NCI-H1105 treated with DMSO at 0.1 percent for 48 hours (cell line): ENCODE measurements around the gene ASXL3.

Source experiments
- DNase-seq: peaks from one replicate; lab custom pipeline; 2025; lab: John Stamatoyannopoulos, UW

Gene ASXL3

DNA sequence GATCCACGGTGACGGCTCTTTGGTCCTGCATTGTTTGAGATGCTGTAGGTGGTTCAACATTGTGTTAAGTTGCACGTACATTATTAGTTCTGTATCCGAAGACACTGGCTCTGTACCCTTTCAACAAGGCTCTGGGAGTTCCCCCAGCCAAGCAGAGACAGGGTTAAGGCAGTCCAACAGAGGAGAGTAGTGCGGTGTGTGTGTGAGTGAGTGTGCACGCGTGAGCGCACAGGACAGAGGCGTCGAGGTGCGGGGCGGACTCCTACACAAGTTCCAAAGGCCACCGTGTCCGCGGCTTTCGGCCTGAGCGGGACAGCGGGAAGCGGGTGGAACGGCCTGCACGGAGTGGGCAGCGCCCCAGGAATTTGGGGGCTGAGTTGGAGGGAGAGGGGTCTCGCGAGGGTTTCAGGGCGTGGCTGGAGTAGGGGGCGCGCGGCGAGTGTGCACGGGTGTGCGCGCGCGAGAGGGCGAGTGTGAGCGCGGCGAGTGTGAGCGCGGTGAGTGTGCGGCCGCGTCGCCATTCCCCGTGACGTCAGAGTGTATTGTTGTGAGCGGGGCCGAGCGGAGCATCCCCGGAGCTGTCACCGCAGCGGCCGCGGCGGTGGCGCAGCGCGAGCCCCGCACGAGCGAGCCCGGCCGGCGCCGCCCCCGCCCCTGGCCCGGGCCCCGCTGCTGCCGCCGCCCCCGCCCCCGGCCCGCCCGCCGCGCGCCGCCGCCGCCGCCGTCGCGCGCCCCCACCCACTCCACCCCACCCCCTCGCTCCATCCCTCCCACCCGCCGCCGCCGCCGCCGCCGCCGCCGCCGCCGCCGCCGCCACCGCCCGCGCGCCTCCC is at the start of gene ASXL3:
TSS of gene ASXL3 (plus strand) at position 535 of the 833 bp plus-strand sequence. CDS start 413 bp downstream, outside the sequence.
- DNase-seq: peak; percentile 43

GRCh38 chr18:33532978-33533377 is 45.0 kb upstream of the ASXL3 start:
- DNase-seq: no peak

GRCh38 chr18:33536904-33537303 is 41.1 kb upstream of the ASXL3 start:
- peak; percentile 82 for DNase-seq

DNA sequence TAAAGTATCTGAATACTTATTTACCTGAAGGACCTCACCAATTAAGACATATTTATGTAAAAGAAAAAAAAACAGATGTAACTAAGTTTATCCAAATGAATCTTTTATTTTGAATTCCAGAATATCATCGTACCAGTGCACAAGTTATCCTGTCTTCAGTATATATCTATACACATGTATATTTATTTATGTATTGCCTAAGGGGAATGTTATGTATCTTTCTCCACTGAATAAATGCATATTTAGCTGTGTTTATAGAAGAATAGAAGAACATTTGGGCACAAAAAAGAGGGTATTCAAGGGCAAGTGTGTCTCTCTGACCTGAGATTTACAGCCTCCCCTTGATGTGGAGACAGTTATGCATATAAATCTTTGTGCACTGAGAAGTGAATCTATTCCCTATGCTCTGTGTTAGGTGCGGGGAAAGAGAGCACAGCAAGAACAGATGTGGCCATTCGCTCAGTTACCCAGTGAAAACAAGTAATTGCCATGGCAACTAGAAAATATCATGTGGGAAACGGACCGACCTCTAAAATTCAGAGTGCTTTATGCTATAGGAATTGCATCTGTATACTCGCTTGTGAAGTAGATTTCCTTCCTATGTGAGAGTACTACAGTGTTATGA is 39.5 kb upstream of the ASXL3 start:
- DNase-seq: no peak

- no peak for DNase-seq
Observed at GRCh38 chr18:33540392-33540791, 37.6 kb upstream of the ASXL3 start.

DNA sequence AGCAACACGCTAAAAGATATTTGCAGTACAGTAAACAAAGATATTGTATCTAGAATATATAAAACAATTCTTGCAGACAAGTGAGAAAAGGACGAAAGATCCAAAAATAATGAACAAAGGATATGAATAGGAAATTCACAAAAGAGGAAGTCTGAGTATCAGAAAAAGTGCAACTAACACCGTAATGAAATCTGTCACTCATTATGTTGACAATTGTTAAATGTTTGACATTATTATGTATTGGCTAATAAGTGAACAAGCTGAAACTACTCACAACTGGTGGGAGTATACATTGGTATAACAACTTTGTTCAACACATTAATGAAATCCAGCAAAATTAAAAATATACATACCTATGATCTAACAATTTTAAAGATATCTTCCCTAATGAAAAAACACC is 36.7 kb upstream of the ASXL3 start:
- no peak for DNase-seq

DNA sequence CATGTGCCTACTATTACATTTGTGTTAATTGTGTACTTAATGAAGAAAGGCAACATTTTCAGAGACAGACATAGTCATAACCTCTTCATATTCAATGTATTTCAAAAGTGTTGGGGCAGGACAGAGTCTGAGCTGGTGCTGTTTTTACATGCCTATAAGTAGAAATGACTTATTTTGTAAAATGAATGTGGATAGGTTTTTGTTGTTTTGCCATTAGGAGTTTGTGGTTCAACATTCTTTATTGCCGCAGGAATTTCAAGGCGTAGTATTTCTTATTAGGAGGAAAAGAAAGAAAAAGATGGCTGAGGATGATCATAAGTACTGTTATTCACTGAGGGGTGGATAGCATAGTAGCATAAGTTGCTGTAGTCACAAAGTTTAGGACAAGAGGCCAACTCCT is 21.2 kb upstream of the ASXL3 start:
- no peak for DNase-seq

- no peak for DNase-seq
Observed at GRCh38 chr18:33557706-33558105, 20.3 kb upstream of the ASXL3 start.

GRCh38 chr18:33558529-33558928 is 19.5 kb upstream of the ASXL3 start:
- no peak for DNase-seq

GRCh38 chr18:33560686-33561370 is 17.2 kb upstream of the ASXL3 start:
- DNase-seq: peak; percentile 26

DNA sequence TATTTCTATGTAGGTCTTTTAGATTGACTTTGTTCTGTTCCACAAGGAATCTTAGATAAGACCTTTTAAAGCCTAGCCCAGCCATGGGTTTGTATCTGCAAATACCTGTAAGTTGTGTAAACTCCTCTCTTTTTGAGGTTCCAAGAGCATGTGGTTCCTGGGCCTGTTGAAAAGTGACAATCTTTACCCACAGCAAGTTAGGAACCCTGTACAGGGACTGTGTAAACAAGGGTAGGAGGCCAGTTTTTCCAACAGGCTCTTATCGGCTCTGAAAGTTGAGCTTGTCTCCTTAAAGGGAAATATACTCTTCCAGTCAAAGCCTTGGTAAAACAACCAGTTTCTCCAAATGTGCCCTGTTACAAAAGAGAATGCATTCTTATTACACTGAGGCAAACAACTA is 15.3 kb upstream of the ASXL3 start:
- no peak for DNase-seq

GRCh38 chr18:33567705-33568104 is 10.3 kb upstream of the ASXL3 start:
- DNase-seq: no peak

- DNase-seq: no peak
Observed at GRCh38 chr18:33571998-33572787, 5.8 kb upstream of the ASXL3 start.

DNA sequence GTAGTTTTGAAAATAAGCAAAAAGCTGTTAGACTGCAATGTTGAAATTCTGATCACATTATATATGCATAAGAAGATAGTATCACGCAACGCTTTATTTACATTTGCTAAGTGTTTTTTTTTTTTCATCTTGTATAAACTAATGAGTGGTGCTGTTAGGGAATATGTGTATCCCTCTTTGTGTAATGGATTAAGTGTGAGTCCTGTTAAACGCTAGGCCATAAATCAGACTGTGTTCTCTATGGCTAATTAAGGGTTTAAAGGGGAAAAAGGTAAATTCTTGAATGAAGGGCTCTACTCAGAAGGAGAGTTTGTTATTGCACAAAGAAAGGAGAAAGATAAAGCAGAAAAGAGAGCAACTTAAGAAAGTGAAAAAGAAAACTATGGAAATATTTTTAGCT is 4.8 kb upstream of the ASXL3 start:
- DNase-seq: peak; percentile 70

DNA sequence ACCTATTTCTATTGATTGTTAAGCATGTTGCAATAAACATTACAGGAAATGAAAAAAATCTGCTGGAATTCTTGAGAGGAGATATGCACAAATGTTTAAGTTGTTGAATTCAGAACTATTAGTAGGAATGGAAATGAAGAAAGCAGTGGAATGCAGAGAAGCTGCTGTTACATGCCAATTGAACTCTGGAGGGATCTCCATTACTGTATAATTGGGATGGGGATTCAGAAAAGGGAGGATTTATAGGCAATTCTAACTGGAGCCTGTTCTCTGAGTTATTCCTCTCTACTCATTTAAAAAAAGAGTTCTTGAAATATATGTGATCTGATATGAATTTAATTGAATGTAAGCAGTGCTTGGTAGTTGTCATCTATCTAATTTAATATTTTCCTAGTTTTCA is 2.6 kb upstream of the ASXL3 start:
- DNase-seq: no peak

DNA sequence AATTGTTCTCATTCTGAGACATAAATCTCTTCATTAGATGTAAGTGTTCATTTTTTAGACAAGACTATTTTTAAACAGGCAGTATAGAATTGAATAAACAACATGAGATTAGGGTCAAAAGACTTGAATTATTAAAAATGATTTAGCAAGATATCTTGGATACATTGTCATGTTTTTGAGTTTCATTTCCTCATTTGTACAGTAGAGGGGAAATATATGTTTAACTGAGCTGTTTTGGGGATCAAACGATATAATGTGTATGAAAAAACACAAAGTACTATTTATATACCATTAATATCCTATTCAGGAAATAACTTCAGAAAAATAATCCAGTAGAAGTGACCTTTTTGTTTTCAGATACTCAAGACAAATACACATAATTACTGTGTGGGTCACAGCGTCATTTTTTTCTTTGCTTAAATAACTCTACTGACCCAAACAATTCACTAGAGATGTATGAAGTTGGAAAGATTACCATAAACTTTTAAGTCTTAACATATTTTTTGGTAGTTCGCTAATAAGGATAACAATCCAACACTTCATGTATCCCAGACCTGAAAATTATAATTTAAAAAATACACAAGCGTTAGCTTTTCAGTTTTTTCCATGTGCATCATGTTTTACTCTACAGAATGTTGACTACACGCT is 896 bp upstream of the ASXL3 start:
- DNase-seq: no peak

- DNase-seq: peak; percentile 15
Observed at GRCh38 chr18:33578518-33579348, 714 bp downstream of the ASXL3 start.

DNA sequence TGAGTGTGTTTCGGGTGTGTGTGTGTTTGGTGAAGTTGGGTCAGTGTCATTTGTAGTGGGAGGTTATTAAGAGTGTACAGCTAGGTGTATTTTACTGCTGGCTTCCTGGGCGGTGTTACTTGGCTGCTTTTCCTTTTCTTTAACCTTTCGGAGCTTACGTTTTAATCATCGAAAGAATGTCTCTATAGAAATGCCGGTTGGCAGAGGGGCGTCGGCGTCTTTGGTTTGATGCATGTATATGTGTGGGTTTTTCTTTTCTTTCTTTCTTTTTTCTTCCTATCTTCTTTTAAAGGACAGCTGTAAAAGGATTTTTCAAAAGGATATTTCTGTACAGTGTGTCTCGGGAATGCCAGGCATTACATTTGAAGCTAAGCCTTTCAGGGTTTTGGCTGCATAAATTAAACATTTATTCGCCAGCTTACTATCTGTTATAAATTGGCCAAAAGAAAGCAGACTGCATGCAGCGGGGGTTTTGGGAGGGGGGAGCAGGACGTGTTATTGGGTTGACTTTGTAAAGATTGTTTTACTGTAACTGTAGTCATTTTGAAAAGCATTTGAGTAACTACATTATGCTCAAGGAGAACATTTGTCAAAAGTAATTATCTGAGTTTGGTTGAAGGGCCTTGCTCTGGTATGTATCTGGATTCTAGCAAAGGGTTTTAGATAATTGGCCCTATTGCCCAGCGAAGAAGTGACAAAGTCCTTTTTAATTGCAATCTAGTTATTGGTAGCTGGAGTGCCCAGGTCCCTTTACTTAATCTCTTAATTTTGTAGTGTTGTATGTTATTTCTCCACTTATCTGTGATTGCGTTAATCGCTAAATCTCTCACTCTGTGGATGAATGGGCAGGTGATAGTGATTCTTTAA is 1.6 kb downstream of the ASXL3 start:
- DNase-seq: no peak

GRCh38 chr18:33580546-33580945 is 2.5 kb downstream of the ASXL3 start:
- no peak for DNase-seq

- no peak for DNase-seq
Observed at GRCh38 chr18:33581856-33582255, 3.8 kb downstream of the ASXL3 start.
